GM23248 (cell line): ENCODE data around the gene ITGA1. TPM values are rescaled to one million over a fixed set of nuclear protein-coding genes. Genes with fewer than 3 reads are reported as not detected.

ENCODE experiments used
- DNase-seq: peaks from one replicate; pipeline ENCODE4 v3.0.0-alpha.2; 2015
- H2AFZ ChIP-seq: fragments of 200-600 bp; sonication (generic); 2 replicates; pipeline ENCODE4 v1.6.1; 2016; ENCODE audit warnings: antibody characterized with exemption
- H3F3A ChIP-seq: fragments of 200-600 bp; sonication (generic); 2 replicates; pipeline ENCODE4 v1.6.1; 2016; ENCODE audit warnings: mild to moderate bottlenecking, antibody characterized with exemption, mixed run types; ENCODE audit not compliant: insufficient read depth
- H3K27ac ChIP-seq: fragments of 200-600 bp; sonication (generic); 2 replicates; pipeline ENCODE4 v1.5.1; 2016; ENCODE audit warnings: mild to moderate bottlenecking
- H3K27me3 ChIP-seq: fragments of 200-600 bp; sonication (generic); replicated peaks from 2 replicates; pipeline ENCODE4 v1.6.1; 2016; ENCODE audit warnings: mild to moderate bottlenecking; ENCODE audit not compliant: insufficient read depth
- H3K36me3 ChIP-seq: fragments of 200-600 bp; sonication (generic); 2 replicates; pipeline ENCODE4 v1.6.1; 2016; ENCODE audit warnings: low read depth, mild to moderate bottlenecking
- H3K4me1 ChIP-seq: fragments of 200-600 bp; sonication (generic); 2 replicates; pipeline ENCODE4 v1.6.1; 2016; ENCODE audit warnings: mild to moderate bottlenecking; ENCODE audit not compliant: insufficient read depth
- H3K4me2 ChIP-seq: fragments of 200-600 bp; sonication (generic); one replicate; pipeline ENCODE4 v1.6.1; 2016; ENCODE audit warnings: mild to moderate bottlenecking; ENCODE audit not compliant: unreplicated experiment
- H3K4me3 ChIP-seq: fragments of 200-600 bp; sonication (generic); 2 replicates; pipeline ENCODE4 v1.5.1; 2016; ENCODE audit warnings: mild to moderate bottlenecking
- H3K79me2 ChIP-seq: fragments of 200-600 bp; sonication (generic); 2 replicates; pipeline ENCODE4 v1.6.1; 2016; ENCODE audit warnings: mild to moderate bottlenecking; ENCODE audit not compliant: insufficient read depth
- H3K9ac ChIP-seq: fragments of 200-600 bp; sonication (generic); 2 replicates; pipeline ENCODE4 v1.6.1; 2016; ENCODE audit warnings: mild to moderate bottlenecking
- H3K9me2 ChIP-seq: fragments of 200-600 bp; sonication (generic); 2 replicates; pipeline ENCODE4 v1.6.1; 2016; ENCODE audit warnings: mixed run types, mild to moderate bottlenecking, moderate library complexity; ENCODE audit not compliant: insufficient read depth
- H3K9me3 ChIP-seq: fragments of 200-600 bp; sonication (generic); one replicate; pipeline ENCODE4 v1.6.1; 2017; ENCODE audit warnings: low read depth
- H4K20me1 ChIP-seq: fragments of 200-600 bp; sonication (generic); 2 replicates; pipeline ENCODE4 v1.6.0; 2016; ENCODE audit not compliant: insufficient read depth
- EZH2 ChIP-seq: fragments of 200-600 bp; sonication (generic); IDR thresholded peaks from 2 replicates; pipeline ENCODE4 v1.6.1; 2018; ENCODE audit warnings: antibody characterized with exemption, mild to moderate bottlenecking; ENCODE audit not compliant: insufficient read depth, poor library complexity, severe bottlenecking
- EZH2phosphoT487 ChIP-seq: fragments of 200-600 bp; sonication (generic); IDR thresholded peaks from 2 replicates; pipeline ENCODE4 v1.6.1; 2018; ENCODE audit warnings: antibody characterized with exemption, moderate library complexity, mild to moderate bottlenecking, low read depth; ENCODE audit not compliant: insufficient read depth
- WGBS, 2 experiments: methylation state at CpG; one replicate each; pipeline ENCODE4 v1.1.6; 2015 to 2017; ENCODE audit warnings: low lambda C conversion rate in 2 of 2, low coverage in 1 of 2; ENCODE audit errors: missing lambda C conversion rate in 2 of 2; 5-methylcytosine and 5-hydroxymethylcytosine counted together
- in situ Hi-C: fragments of 300-500 bp; cut with MboI; formaldehyde crosslinking; loops from 2 replicates; pipeline ENCODE4 v1.15.0; 2020
- polyA plus RNA-seq: library from polyadenylated mRNA; unstranded; fragments of >200 nt; fragmentation: Nextera tagmentation; extraction: Ambion mirVana; gene quantifications from 2 replicates; pipeline ENCODE4 v1.2.1, GENCODE V29; 2016
- total RNA-seq: library from RNA; depleted of rRNA; stranded (reverse); fragments of >200 nt; shearing (Covaris generic); gene quantifications from 2 replicates; pipeline ENCODE4 v1.2.3, GENCODE V29; 2014

The ITGA1 gene
- total and polyA plus RNA-seq, 2 experiments from 2014 or later, result 8.9 to 18.4 TPM

DNA sequence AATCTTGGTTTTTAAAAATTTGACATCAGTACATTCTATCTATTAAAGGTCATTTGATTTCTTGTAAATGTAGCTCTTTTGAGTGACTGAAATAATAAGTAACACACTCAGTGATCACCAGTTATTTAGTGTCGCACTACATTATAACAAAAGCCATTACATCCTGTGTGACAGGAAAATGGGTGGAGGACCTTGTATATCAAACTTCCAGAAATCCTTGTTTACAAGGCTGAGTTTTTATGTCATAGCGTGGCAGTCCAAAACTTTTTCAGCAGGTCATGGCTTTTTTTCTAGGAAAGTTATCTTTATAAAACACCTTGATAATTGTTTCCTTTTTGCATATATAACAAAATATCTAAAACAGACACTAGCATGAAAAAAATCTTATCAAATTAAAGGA is 14.4 kb upstream of the ITGA1 start:
- in situ Hi-C loops, result no loop called here
- H3K27ac ChIP-seq, result no peak overlapping the region
- H3K9ac ChIP-seq, result no peak overlapping the region
- no peak overlapping the region for H3K4me3 ChIP-seq
- H3F3A ChIP-seq, result no peaks in the 10 kb centered on the region
- TF ChIP-seq EZH2phosphoT487 (no peak), EZH2 (no peak)
- no peaks in the 10 kb centered on the region for H3K36me3 ChIP-seq
- H3K9me3 ChIP-seq, result no peaks in the 10 kb centered on the region
- H3K4me2 ChIP-seq, result no peak overlapping the region
- no peaks in the 10 kb centered on the region for H3K79me2 ChIP-seq
- WGBS, 2 experiments, result 97% methylated on average over 2 of the region's 2 CpGs
- no peak overlapping the region for H2AFZ ChIP-seq
- H3K9me2 ChIP-seq, result no peaks in the 10 kb centered on the region
- no peak for DNase-seq
- no peaks in the 10 kb centered on the region for H3K4me1 ChIP-seq
- H3K27me3 ChIP-seq, result no peaks in the 10 kb centered on the region
- H4K20me1 ChIP-seq, result no peaks in the 10 kb centered on the region

DNA sequence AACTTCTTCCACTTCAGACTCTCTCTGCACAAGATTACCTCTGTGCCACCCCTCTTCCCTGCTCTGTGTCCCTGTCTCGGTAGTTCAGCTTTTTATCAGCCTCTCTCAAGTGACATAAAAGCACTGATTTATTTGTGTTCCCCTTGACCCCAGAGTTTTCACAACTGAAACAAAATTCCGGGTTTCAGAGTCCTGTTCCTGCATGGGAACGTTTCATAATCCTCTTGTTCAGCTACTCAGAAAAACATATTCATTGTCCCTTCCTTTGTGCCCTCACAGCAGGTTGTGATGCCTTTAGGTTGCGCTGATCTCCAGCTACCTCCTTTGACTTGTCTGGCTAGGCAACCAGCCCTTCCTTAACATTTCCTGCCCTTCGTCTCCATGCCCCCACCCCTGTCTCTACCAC is 13.7 kb upstream of the ITGA1 start:
- no peak overlapping the region for H3K4me2 ChIP-seq
- no peaks in the 10 kb centered on the region for H3K9me3 ChIP-seq
- no peak for TF ChIP-seq EZH2
- no peak for TF ChIP-seq EZH2phosphoT487
- no peaks in the 10 kb centered on the region for H3K27me3 ChIP-seq
- no peak overlapping the region for H3K9ac ChIP-seq
- H3K4me1 ChIP-seq, result no peaks in the 10 kb centered on the region
- no peaks in the 10 kb centered on the region for H3K9me2 ChIP-seq
- no peaks in the 10 kb centered on the region for H4K20me1 ChIP-seq
- no peaks in the 10 kb centered on the region for H3K79me2 ChIP-seq
- DNase-seq, result no peak
- H2AFZ ChIP-seq, result no peak overlapping the region
- H3K4me3 ChIP-seq, result no peak overlapping the region
- WGBS, 2 experiments, result 66 to 69% methylated on average over 5 of the region's 5 CpGs
- H3F3A ChIP-seq, result no peaks in the 10 kb centered on the region
- in situ Hi-C loops, result no loop called here
- no peak overlapping the region for H3K27ac ChIP-seq
- no peaks in the 10 kb centered on the region for H3K36me3 ChIP-seq

DNA sequence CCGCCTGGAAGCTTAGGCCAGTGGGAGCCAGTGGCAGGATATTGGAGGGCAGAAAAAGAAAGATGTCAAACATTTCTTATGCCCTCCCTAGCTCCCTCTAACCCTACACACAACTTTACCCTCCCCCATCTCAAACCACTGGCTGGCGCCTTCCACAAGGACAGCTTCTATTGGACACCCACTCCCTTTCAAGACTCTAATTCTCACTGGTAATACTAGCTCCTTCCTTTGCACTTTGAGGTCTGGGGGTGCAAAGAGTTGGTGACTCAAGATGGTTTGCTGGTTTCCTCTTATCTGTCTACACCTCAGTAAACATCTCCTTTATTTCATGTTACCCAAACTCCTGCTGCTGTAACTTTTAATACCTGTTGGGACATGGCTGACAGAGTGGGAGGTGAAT is 11.6 kb upstream of the ITGA1 start:
- Histone ChIP-seq H3K4me2 (no peak overlapping the region), H3F3A (no peaks in the 10 kb centered on the region), H3K4me1 (no peaks in the 10 kb centered on the region), H3K27me3 (no peaks in the 10 kb centered on the region), H4K20me1 (no peaks in the 10 kb centered on the region), H3K36me3 (no peaks in the 10 kb centered on the region), H3K4me3 (no peak overlapping the region), H3K9ac (no peak overlapping the region), H3K9me3 (no peaks in the 10 kb centered on the region), H3K27ac (no peak overlapping the region), H3K79me2 (no peaks in the 10 kb centered on the region), H2AFZ (no peak overlapping the region), H3K9me2 (no peaks in the 10 kb centered on the region)
- in situ Hi-C loops, result loop anchor here (25.0 kb wide), 1 partner anchor 136 kb away; no protein-coding TSS in a partner anchor
- no peak for DNase-seq
- WGBS, 2 experiments, result 94 to 100% methylated on average over 2 of the region's 2 CpGs
- no peak for TF ChIP-seq EZH2phosphoT487
- no peak for TF ChIP-seq EZH2

DNA sequence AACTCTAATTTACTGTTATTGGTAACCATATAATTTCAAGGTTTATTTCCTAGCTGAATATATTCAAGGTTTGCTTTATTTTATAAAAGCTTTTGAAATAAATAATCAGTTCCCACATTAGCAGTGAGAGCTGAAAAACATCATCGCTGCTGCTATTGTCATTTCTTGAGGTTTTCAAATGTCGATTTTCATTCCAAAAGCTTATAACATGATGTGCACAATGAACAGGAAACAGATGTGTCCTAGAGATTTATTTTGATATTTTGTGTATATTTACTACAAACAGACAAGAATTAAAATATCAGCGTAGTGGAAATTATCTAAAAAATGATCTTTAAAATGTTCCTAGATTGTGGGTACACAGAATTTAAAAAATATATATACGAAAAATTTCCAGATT is 10.5 kb upstream of the ITGA1 start:
- Histone ChIP-seq H2AFZ (no peak overlapping the region), H3F3A (no peaks in the 10 kb centered on the region), H3K9me3 (no peaks in the 10 kb centered on the region), H3K36me3 (no peaks in the 10 kb centered on the region), H3K27ac (no peak overlapping the region), H3K4me2 (no peak overlapping the region), H3K27me3 (no peaks in the 10 kb centered on the region), H3K79me2 (no peaks in the 10 kb centered on the region), H4K20me1 (no peaks in the 10 kb centered on the region), H3K4me3 (no peak overlapping the region), H3K9ac (no peak overlapping the region), H3K4me1 (no peaks in the 10 kb centered on the region), H3K9me2 (no peaks in the 10 kb centered on the region)
- TF ChIP-seq EZH2phosphoT487 (no peak), EZH2 (no peak)
- WGBS, 2 experiments, result 34 to 42% methylated on average over 4 of the region's 4 CpGs
- no peak for DNase-seq
- in situ Hi-C loops, result loop anchor here (25.0 kb wide), 1 partner anchor 135 kb away; no protein-coding TSS in a partner anchor

DNA sequence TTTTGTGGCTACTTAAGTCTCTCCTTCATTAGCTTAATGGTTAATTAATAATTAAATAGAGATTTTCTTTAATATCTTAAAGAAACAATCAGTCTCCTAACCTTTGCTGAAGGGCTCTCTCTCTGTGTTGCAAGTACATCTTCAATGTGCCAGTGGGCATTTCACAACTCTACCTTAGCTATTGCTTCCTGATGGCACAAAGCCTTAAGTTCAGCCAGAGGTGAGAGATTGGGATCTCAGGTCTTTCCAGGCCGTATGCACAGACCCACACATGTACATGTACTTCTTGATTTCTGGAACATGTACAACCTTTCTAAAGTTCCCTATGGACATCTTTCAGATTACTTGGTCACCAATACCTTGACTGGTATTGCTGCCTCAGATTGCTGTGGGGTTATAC is 8.9 kb upstream of the ITGA1 start:
- Histone ChIP-seq H3K9ac (no peak overlapping the region), H2AFZ (no peak overlapping the region), H3K4me1 (peaks cover 12% of the 10 kb centered on the region), H3F3A (peaks cover 5% of the 10 kb centered on the region; the same call in 1 of the 2 replicates), H3K79me2 (no peaks in the 10 kb centered on the region), H4K20me1 (no peaks in the 10 kb centered on the region), H3K27ac (no peak overlapping the region), H3K4me2 (no peak overlapping the region), H3K36me3 (no peaks in the 10 kb centered on the region), H3K9me3 (no peaks in the 10 kb centered on the region), H3K9me2 (no peaks in the 10 kb centered on the region), H3K27me3 (no peaks in the 10 kb centered on the region), H3K4me3 (no peak overlapping the region)
- 96 to 100% methylated on average over 1 of the region's 1 CpG for WGBS, 2 experiments
- DNase-seq, result no peak
- TF ChIP-seq EZH2 (no peak), EZH2phosphoT487 (no peak)
- in situ Hi-C loops, result loop anchor here (25.0 kb wide), 1 partner anchor 134 kb away; no protein-coding TSS in a partner anchor
